ENCODE measurements around the gene GNG2.

DNA sequence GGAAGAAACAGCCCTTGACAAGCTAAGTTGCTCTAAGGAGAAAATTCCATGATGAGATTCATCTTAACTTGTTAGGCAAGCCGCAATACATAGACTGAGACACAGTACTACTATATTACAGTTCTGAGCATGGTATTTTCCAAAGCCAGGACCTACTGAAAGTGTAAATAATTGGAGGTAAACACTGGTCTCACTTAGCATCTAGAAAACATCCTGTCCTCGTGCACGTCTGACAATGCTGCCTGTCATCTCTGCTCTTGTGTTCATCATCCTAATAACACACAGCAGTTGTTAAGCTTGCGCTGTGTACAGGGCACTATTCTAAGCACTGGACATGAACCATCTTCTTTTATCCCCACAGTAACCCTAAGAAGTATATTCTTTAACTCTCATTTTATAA is 64.2 kb downstream of the GNG2 start:
- TF ChIP-seq, protein P1, sequence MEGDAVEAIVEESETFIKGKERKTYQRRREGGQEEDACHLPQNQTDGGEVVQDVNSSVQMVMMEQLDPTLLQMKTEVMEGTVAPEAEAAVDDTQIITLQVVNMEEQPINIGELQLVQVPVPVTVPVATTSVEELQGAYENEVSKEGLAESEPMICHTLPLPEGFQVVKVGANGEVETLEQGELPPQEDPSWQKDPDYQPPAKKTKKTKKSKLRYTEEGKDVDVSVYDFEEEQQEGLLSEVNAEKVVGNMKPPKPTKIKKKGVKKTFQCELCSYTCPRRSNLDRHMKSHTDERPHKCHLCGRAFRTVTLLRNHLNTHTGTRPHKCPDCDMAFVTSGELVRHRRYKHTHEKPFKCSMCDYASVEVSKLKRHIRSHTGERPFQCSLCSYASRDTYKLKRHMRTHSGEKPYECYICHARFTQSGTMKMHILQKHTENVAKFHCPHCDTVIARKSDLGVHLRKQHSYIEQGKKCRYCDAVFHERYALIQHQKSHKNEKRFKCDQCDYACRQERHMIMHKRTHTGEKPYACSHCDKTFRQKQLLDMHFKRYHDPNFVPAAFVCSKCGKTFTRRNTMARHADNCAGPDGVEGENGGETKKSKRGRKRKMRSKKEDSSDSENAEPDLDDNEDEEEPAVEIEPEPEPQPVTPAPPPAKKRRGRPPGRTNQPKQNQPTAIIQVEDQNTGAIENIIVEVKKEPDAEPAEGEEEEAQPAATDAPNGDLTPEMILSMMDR (IDR thresholded peaks at IDR 0.05), result no peak
- no peak for TF ChIP-seq EZH2 (IDR thresholded peaks at IDR 0.05)

Data from neural progenitor cell (in vitro differentiated cells).